HG03520 (cell line): ENCODE data around the gene BASP1.
A peak's percentile ranks its signal among the peaks of the same experiment; 100 is the strongest.
"Not testable (repeated sequence)": the region's sequence is repeated elsewhere in the genome, so short reads cannot be mapped to it uniquely, and the experiment has no call there.

ENCODE experiments used
- ATAC-seq: cut with Tn5 transposase; IDR thresholded peaks from one replicate; pipeline ENCODE4 v1.9.1; 2021; ENCODE audit warnings: mild to moderate bottlenecking, moderate library complexity; ENCODE audit not compliant: unreplicated experiment

The BASP1 gene

DNA sequence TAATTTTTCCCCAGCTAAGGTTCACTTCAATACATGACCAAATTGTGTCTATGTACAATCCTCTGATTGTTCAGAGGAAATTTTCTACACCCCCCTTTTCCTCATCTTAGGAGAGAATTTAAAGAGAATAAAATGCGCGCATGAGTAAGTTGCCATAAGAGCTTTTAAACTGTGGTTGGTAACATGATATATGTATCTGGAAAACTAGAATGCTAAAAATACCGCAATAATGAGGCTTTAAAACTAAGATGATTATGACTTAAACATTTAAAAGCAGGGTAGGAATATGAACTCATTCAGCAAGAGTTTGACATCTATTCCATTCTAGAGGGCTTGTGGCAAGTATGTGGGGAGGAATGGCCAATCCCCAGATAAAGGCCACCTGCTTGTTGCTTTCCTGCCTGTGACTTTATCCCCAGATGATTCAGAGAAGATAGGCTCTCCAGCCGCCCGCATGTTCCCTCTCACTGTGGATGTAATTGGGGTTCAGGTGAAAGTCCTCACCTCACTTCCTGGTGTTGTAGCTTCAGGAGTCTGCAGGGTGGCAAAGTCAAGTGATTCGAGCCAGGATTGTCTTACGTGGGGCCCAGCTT is 26.5 kb upstream of the BASP1 start:
- ATAC-seq, result no peak

DNA sequence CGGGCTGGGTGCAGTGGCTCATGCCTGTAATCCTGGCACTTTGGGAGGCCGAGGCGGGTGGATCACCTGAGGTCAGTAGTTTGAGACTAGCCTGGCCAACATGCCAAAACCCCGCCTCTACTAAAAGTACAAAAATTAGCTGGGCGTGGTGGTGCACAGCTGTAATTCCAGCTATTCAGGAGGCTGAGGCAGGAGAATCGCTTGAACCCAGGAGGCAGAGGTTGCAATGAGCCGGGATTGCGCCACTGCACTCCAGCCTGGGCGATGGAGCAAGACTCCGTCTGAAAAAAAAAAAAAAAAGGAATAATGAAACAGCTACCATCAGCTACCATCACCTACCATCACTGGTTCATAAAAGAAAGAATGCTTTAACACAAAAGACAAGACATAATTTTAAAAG is 25.9 kb upstream of the BASP1 start:
- not testable (repeated sequence) for ATAC-seq

DNA sequence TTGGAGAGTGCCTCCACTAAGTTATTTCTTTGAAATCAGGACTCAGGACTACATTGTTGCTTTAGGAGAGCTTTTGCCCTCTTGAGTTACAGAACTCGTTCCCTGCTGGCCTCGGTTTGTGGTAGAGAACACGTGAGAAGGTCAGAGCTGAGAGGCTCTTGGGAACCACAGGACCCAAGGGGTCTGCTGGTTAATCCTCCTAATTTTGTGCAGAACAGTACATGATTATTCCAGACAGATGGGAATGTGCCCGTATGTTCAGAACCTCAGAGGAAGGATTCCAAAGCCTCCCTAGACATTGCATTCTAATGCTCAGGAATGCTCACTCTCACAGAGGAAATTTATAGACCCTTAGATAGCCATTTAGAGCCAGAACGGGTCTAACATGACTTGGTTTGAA is 25.2 kb upstream of the BASP1 start:
- no peak for ATAC-seq

DNA sequence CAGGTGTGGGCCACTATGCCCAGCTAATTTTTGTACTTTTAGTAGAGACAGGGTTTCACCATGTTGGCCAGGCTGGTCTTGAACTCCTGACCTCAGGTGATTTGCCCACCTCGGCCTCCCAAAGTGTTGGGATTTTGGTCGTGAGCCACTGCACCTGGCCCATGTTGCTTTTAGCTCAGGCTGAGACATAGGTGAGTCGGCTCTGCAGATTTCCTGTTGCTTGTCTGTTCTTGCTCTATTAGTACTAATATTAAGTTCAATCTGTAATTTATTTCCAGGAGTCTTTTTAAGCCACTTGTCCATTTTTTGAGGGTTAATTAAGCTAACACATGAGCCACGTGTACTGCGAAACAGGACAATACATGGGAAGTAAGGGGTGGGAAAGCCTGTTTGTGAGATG is 21.4 kb upstream of the BASP1 start:
- ATAC-seq, result no peak

DNA sequence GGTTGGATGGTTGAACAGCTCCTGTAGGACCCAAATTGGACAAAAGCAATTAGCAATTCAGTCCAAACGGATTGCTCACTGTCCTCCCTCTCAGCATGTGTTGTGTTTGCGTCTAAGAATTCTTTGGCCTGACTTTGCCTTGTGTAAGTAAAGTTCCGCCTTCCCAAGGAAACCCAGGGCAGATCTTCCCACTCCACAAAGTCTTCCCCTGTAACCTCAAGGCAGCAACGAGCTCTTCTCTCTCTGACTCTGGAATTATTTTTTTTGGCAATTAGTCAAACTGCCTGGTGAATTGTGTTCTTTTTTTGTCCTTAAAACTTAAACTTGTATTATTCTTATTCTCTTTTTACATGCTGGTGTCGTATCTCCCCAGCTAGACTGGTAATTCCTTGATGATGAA is 20.7 kb upstream of the BASP1 start:
- no peak for ATAC-seq

DNA sequence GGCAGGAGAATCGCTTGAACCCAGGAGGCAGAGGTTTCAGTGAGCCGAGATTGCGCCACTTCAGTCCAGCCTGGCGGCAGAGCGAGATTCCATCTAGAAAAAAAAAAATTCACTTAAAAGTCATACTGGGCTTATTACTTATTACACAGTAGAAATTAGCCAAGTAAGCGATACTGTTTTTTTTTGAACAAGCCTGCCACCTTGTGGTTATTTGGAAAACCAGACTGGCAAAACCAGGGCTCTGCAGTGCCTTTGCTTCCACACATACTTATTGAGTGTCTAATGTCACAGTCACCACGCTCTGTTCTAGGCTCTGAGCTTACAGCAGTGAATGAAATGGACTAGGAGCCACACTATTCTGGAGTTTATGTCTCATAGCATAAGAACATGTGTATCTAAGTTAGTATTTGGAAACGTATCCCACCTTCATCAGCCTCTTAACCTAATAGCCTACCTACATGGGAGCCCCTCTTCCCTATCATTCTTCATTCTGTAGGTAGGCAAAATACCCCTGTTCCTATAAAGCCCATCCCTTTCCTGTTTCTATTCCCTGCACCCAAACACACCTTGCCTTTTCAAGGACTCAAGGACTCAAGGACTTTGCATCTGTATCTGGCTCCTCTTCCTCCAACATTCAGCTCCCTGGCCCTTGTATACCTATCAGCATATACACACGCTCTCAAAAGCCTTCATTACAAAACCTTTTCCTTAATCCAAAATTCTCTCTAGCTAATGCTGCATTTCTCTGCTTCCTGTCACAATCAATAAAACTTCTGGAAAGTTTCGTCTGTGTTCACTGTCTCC is 13.9 kb upstream of the BASP1 start:
- no peak for ATAC-seq

DNA sequence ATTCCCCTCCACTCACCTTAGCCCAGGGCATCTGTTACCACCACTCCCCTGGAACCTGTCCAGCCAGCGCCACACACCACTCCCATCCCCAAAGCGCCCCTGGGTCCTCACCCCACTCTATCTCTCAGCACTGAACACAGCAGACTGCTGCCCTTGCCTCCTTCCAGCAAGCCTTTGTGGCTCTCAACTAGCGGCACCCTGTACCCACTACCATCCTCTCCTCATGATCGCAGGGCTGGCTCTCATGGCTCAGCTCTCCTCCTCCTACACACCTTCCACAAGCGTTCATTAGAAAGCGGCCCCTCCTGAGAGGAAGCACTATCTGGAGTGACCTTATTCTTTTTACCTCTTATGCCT is 13.3 kb upstream of the BASP1 start:
- ATAC-seq, result no peak

DNA sequence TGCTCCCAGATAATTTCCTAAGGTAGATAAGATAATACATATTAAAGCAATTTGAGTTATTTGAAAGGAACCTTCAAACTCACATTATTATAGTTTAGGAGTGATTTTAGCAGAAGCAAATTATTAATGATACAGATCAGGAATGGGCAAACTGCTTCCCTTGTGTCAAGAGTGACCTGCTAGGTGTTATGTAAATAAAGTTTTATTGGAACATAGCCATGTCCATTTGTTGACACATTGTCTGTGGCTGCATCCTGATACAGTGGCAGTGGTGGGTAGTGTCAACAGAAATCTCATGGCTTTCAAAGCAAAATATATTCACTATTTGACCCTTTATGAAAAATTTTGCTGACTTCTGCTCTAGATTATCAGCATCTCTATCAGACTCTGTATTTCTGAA is 11.4 kb upstream of the BASP1 start:
- ATAC-seq, result no peak

DNA sequence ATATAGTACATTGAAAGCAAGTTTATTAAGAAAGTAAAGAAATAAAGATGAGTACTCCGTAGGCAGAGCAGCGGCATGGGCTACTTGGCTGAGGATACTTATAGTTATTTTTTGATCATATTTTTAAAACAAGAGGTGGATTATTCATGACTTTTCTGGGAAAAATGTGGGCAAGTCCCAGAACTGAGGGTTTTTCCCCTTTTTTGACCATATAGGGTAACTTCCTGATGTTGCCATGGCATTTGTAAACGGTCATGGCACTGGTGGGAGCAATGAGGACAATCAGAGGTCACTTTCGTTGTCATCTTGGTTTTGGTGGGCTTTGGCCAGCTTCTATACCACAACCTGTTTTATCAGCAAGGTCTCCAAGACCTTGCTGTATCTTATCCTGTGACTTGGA is 5.2 kb upstream of the BASP1 start:
- ATAC-seq, result no peak

DNA sequence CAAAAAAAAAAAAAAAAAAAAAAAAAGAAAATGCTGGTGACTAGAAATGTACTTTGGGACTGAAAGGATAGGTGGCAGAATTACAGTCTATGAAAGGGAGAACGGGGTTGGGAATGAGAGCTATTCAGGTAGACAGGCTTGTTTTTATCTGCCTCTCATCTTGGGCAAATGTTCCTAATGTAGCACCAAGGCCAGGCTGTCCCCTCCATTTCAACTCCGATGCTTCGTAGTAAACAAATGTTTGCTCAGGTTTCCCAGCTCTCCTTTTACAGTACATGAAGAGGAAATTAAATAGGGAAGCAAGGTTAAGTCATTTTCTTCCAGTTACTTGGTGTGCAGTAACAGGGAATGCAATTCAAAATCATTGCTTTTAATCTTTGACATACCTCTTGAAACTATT is 4.4 kb upstream of the BASP1 start:
- no peak for ATAC-seq

DNA sequence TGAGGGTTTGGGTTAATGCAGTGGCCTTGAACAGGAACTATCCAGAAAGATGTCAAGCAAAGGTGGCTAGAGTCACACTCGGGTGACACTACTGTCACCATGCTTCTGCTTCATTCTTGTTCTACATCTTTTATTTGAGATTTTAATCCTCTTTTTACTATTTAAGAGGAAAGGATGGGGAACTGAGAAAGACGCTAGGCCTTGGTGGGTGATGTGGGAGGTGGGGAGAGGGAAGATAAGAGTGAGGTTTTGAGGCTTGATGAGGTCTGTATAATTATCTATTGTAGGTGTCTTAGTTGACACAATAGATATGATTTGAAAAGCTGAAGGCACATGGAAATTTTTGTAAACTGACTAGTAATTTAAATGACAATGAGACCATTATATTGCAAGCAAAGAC is 3.5 kb upstream of the BASP1 start:
- no peak for ATAC-seq

DNA sequence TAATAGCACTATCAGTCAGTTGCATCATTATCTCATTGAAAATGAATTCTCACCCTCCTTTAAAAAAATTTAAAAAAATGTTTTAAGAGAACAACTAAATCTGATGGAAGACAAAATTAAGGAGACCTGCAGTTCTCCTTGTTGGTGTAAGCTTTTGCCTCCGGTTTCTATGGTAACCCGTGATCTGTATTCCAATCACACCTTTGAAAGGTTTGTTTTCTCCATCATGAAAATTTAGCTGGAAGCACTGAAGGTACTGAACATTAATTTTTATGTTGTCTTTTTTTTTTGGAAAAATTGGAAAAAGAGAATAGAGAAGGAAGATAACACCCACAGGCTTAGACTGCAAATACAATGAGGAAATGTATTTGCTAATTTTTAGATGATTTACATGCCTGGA is 2.5 kb upstream of the BASP1 start:
- ATAC-seq, result no peak

DNA sequence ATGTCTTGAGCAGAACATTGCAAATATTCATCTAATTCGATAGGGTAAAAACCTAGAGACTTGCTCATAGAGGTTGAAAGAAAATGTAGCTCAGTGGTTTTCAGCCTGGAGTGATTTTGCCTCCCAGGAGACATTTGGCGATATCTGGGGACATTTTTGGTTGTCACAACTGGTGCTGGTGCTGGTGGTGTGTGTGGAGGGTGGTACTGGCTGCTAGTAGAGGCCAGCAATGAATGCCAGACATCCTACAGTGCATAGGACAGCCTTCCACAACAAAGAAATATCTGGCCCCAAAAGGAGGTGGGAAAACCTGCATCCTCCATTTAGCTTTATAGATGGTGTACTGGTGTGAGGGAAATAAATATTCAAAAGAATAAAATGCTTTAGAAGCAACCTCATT is 2.1 kb upstream of the BASP1 start:
- no peak for ATAC-seq

DNA sequence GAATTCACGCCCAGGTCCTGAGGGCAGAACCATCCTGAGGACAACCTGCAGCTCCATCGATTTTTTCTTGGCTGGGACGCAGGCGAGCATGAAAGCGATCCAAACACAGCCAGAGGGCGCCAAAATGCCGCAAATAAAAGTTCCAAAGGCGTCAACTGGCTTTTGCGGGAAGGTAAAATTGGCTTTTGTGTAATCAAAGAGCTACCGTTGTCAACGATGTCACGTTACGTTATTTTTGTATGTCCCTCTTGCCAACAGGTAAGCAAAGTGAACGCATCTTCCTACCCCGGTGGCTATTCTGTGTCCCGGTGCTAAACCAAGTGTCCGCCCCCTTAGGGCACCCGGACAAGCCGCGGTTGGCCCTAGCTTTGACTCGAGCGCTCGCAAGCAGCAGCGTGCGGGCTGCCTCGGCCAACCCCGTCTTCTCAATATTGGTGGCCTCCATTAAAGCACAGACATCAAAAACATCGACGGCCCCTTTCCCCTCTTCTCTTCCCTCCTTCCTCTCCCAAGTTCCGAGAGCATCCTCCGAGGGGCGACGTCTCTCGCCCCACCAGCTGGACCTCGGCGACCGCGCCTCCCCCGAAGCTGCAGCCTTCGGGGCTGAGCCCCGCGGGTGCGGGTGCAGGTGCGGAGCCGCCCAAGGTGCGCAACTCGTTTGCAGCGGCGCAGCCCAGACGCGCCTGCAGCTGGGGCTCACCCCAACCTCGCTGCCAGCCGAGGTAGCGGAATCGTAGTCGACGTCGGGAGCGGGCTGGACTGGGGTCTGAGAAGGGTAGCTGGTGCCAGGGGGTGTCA is 1.1 kb upstream of the BASP1 start:
- peak; percentile 42 for ATAC-seq

DNA sequence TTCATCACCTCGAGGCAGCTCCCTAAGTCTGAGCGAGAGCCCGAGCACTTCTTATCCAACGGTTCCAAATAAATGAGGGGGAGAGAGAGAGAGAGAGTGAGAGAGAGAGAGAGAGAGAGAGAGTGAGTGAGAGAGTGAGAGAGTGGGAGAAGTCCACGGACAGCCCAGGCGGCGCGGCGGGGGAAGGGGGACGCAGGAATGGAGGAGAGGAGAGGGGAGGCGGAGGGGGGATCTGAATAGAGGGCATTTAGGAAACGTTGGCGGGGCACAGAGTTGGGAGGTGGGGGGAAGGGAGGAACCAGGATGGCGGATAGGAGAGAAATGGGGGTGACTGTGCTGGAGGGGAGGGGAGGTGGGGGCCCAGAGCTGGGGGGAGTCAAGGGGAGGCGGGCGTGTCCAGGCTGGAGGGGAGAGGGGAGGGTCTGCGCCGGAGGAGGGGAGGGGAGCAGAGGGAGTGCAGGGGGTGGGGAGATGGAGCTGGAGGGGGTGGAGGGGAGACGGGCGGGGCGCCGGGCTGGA is 398 bp upstream of the BASP1 start:
- no peak for ATAC-seq

DNA sequence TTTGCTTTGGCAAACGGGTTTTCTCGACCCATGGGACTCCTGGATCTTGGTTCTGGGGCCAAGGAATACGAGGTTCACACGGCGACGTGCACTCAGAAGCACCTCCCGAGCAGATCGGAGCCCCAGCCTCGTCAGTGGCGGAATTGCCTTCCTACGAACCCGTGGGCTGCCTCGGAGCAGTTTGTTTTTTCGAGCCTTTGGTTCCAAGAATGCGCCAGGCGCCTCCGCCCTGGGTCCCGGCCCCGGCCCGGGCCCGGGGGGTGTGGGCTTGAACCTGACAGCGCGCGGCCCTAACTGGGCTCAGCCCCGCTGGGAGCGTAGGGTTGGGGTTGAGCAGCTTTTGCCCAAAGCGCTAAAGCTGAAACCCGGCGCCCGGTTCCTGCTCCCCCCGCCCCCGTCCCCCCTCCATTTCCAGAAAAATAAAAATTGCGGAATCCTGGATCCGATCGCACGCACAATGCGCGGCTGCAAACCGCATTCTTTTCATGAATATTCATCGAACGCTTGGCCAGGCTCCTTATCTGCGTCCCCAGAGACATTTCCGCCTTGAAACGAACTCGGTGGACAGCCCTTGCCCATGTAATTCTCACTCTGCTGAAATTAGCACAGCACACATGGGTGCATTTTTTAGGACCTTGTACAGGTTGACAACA is 1.0 kb downstream of the BASP1 start:
- no peak for ATAC-seq

DNA sequence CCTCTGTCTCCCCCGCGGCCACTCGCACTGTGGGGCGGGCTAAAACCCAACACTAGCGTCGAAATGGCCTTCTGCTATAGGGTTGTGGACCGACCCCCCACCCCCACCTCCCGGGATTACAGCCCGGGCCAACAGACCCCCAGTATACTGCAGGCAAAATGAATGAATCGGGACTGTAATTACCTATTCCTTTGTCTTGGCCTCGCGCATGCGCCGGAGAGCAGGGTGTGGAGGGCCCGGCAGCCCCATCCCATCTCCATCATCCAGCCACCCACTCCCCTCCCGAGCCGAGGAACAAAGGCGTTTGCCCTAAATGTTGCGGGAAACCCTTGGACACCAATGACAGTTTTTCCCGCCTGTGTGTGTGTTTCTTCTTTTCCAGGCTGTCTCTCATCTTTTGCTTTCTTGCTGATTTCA is 1.6 kb downstream of the BASP1 start:
- ATAC-seq, result no peak

DNA sequence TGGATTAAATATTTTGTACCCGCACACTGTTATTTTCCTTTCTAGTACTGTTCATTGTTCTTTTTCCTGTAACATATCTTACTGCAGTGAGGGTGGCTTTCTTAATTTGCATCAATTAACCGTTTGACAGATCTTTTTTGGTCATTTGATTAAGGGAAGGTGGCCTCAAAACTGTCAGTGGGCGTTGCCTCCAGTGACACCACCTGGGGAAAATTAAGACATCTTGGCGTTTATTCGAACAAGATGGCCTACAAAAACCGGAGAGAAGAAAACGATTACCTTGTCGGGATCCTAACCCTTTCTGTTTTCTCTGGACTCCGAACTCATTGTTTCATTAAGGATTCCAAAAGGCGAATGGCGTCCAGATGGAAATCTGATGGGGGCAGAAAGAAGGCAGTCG is 2.0 kb downstream of the BASP1 start:
- no peak for ATAC-seq

DNA sequence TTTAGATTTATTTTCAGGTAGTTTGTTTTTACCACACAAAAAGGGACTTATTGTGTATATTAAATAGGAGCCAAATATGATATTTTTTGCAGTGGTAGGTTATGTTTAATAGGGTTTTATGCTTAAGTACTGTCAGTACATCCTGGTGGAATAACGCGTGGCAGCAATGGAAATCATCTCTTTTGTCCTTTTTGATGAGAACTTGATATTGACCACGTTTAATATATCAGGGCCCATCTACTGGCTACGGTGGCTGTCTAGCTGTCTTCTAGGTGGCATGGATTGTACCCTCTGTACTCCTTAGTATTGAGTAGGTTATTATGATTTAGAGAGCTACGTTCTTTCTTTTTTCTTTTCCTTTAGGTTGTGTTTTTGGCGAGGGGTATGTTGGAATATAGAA is 2.6 kb downstream of the BASP1 start:
- ATAC-seq, result no peak

DNA sequence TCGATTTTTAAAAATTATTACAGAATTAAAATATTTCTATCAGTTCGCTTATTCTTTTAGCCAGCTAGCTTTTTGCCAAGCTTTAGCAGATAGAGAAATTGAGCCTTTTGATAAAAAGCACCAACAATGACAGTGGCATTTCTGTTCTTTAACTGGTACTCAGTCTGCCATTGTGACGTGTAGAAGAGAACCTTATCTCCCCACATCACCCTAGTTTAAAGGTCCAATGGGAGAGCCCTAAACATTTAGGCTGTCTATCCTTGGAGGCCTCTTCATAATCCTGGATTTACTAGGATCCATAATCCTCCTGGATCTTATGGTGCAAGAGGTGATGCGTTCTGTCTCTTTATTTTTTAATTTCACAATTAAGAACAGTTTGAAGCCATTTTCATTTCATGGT is 3.0 kb downstream of the BASP1 start:
- no peak for ATAC-seq

DNA sequence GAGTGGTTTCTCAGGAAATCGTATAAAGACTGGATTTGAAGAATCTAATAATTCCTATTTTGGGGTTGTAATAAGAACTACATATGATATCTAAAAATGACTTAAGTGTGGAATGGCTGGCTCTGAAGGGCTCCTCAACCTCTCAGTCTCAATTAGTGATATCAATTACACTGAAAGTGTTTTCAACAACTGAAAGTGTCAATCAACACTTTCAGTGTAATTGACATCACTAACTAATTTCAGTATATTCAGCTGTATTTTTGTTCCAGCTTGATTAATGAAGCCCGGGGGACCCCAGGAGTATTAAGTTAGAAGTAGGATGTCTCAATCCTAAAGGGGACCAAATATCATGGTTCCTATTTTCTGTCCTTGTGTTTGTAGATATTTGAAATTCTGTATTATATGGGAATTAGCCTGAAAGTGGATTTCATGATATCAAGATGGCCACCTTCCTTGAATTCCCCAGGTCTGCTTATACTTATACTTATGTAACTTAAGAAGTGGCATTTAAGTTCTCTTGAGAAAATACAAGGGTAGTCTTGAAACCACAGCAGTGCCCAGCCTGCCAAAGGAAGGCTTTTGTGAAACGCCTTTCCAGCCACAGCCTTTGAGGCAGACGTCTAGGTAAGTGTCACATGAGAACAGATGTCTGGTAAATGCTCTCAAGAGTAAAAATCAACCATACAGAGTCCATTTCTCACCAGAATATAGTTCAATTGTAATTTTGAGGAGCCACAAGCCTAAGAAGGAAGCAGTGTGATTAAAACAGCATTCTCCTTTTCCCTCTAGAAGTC is 4.6 kb downstream of the BASP1 start:
- no peak for ATAC-seq
